NCI-H526 treated with DMSO at 0.1 percent for 48 hours (cell line): ENCODE results near the gene ARPC1A.

Experiments
- DNase-seq: peaks from one replicate; lab custom pipeline; 2025; lab: John Stamatoyannopoulos, UW

The ARPC1A gene

DNA sequence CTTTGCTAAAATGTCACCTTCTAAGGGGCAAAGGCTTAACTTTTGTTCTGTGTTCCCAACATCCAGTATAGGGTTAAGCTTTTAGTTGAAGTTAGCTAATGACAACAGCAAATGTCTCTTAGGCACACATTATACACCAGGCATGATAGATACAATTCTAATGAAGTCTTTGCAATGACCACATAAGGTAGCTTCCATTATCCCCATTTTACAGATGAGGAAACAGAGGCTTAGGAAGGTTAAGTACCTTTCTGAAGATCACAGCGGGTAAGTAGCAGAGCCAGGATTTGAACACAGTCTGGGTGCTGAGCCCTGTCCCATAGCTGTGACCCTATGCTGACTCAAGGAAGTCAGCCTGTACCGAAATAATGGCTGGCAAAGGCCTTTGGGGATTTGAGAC is 84.9 kb downstream of the ARPC1A start:
- no peak for DNase-seq

DNA sequence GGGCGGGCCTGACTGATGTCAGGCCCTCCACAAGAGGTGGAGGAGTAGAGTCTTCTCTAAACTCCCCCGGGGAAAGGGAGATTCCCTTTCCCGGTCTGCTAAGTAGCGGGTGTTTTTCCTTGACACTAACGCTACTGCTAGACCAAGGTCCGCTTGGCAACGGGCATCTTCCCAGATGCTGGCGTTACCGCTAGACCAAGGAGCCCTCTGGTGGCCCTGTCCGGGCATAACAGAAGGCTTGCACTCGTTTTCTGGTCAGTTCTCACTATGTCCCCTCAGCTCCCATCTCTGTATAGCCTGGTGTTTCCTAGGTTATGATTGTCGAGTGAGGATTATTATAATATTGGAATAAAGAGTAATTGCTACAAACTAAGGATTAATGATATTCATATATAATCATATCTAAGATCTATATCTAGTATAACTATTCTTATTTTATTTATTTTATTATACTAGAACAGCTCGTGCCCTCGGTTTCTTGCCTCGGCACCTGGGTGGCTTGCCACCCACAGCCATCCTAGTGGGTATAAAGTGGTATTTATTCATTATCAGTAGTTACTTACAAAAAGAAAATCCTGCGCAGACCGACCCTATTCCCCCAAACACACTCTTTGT is 89.9 kb downstream of the ARPC1A start:
- DNase-seq = peak; percentile 5
